GM19467 (cell line): ENCODE data around the gene PGAP2.
"Not testable (repeated sequence)": the region's sequence is repeated elsewhere in the genome, so short reads cannot be mapped to it uniquely, and the experiment has no call there.

Source experiments
- ATAC-seq: cut with Tn5 transposase; IDR thresholded peaks from one replicate; pipeline ENCODE4 v1.9.1; 2021; ENCODE audit warnings: mild to moderate bottlenecking, moderate library complexity; ENCODE audit not compliant: unreplicated experiment

PGAP2 gene

GRCh38 chr11:3807909-3808860 is at the start of gene PGAP2:
Gene PGAP2 (plus strand): TSS chr11:3808560. CDS start chr11:3811260, 2,700 bp downstream.
- ATAC-seq: peak; percentile 56

GRCh38 chr11:3764266-3764665 is 44.1 kb upstream of the PGAP2 start:
- ATAC-seq: no peak

GRCh38 chr11:3766836-3767235 is 41.5 kb upstream of the PGAP2 start:
- ATAC-seq: not testable (repeated sequence)

GRCh38 chr11:3767536-3767935 is 40.8 kb upstream of the PGAP2 start:
- no peak for ATAC-seq

- no peak for ATAC-seq
Observed at GRCh38 chr11:3773180-3773579, 35.2 kb upstream of the PGAP2 start.

GRCh38 chr11:3775736-3776406 is 32.5 kb upstream of the PGAP2 start:
- no peak for ATAC-seq

GRCh38 chr11:3781423-3781822 is 26.9 kb upstream of the PGAP2 start:
- ATAC-seq: no peak

GRCh38 chr11:3782963-3783362 is 25.4 kb upstream of the PGAP2 start:
- ATAC-seq: no peak

GRCh38 chr11:3783611-3784010 is 24.7 kb upstream of the PGAP2 start:
- no peak for ATAC-seq

- ATAC-seq: no peak
Observed at GRCh38 chr11:3786781-3787428, 21.5 kb upstream of the PGAP2 start.

- ATAC-seq: not testable (repeated sequence)
Observed at GRCh38 chr11:3794387-3794786, 14.0 kb upstream of the PGAP2 start.

- ATAC-seq: no peak
Observed at GRCh38 chr11:3795131-3796001, 13.0 kb upstream of the PGAP2 start.

GRCh38 chr11:3796002-3796311 is 12.4 kb upstream of the PGAP2 start:
- ATAC-seq: no peak

GRCh38 chr11:3796346-3796745 is 12.0 kb upstream of the PGAP2 start:
- no peak for ATAC-seq

- ATAC-seq: peak; percentile 29
Observed at GRCh38 chr11:3796801-3797328, 11.5 kb upstream of the PGAP2 start.

GRCh38 chr11:3797329-3798090 is 10.8 kb upstream of the PGAP2 start, which contains the start of gene NUP98:
Gene NUP98 (minus strand): TSS chr11:3797554. CDS start chr11:3782117, 15,437 bp downstream.
- ATAC-seq: peak; percentile 93

GRCh38 chr11:3799143-3799542 is 9.2 kb upstream of the PGAP2 start:
- no peak for ATAC-seq

- no peak for ATAC-seq
Observed at GRCh38 chr11:3799873-3800272, 8.5 kb upstream of the PGAP2 start.

GRCh38 chr11:3802011-3802790 is 6.2 kb upstream of the PGAP2 start:
- no peak for ATAC-seq
